GM21737 (cell line): ENCODE measurements around the gene ADGRA3.

ENCODE experiments used
- ATAC-seq: cut with Tn5 transposase; IDR thresholded peaks from one replicate; pipeline ENCODE4 v1.9.1; 2021; ENCODE audit warnings: mild to moderate bottlenecking, moderate library complexity; ENCODE audit not compliant: unreplicated experiment

Gene ADGRA3

GRCh38 chr4:22515888-22516541 is at the start of gene ADGRA3:
TSS of gene ADGRA3 (minus strand) at chr4:22516066. CDS start at chr4:22515784, 282 bp downstream.
- no peak for ATAC-seq

GRCh38 chr4:22556495-22556894 is 40.6 kb upstream of the ADGRA3 start:
- ATAC-seq, result no peak

- ATAC-seq, result no peak
Measured at GRCh38 chr4:22554670-22555069, 38.8 kb upstream of the ADGRA3 start.

GRCh38 chr4:22553560-22553959 is 37.7 kb upstream of the ADGRA3 start:
- no peak for ATAC-seq

- no peak for ATAC-seq
Measured at GRCh38 chr4:22552812-22553211, 36.9 kb upstream of the ADGRA3 start.

- ATAC-seq, result no peak
Measured at GRCh38 chr4:22551550-22551949, 35.7 kb upstream of the ADGRA3 start.

- no peak for ATAC-seq
Measured at GRCh38 chr4:22546299-22546698, 30.4 kb upstream of the ADGRA3 start.

GRCh38 chr4:22539251-22539650 is 23.4 kb upstream of the ADGRA3 start:
- ATAC-seq, result no peak

- no peak for ATAC-seq
Measured at GRCh38 chr4:22537864-22538263, 22.0 kb upstream of the ADGRA3 start.

GRCh38 chr4:22534374-22534773 is 18.5 kb upstream of the ADGRA3 start:
- ATAC-seq, result no peak

GRCh38 chr4:22532896-22533295 is 17.0 kb upstream of the ADGRA3 start:
- no peak for ATAC-seq

GRCh38 chr4:22532117-22532516 is 16.3 kb upstream of the ADGRA3 start:
- ATAC-seq, result no peak

- ATAC-seq, result no peak
Measured at GRCh38 chr4:22531311-22532019, 15.6 kb upstream of the ADGRA3 start.

GRCh38 chr4:22524895-22525294 is 9.0 kb upstream of the ADGRA3 start:
- ATAC-seq, result no peak

- ATAC-seq, result no peak
Measured at GRCh38 chr4:22522706-22523501, 7.0 kb upstream of the ADGRA3 start.

GRCh38 chr4:22522206-22522605 is 6.3 kb upstream of the ADGRA3 start:
- ATAC-seq, result no peak

GRCh38 chr4:22521240-22521639 is 5.4 kb upstream of the ADGRA3 start:
- ATAC-seq, result no peak

- ATAC-seq, result no peak
Measured at GRCh38 chr4:22515145-22515887, 550 bp downstream of the ADGRA3 start.

GRCh38 chr4:22514481-22514880 is 1.4 kb downstream of the ADGRA3 start:
- ATAC-seq, result no peak

- no peak for ATAC-seq
Measured at GRCh38 chr4:22514001-22514400, 1.9 kb downstream of the ADGRA3 start.

GRCh38 chr4:22512306-22512705 is 3.6 kb downstream of the ADGRA3 start:
- ATAC-seq, result no peak
